GM19397 (cell line): ENCODE results near the gene PADI2.

Experiments used
- ATAC-seq: cut with Tn5 transposase; IDR thresholded peaks from one replicate; pipeline ENCODE4 v1.9.1; 2021; ENCODE audit warnings: mild to moderate bottlenecking, moderate library complexity; ENCODE audit not compliant: unreplicated experiment

The PADI2 gene

DNA sequence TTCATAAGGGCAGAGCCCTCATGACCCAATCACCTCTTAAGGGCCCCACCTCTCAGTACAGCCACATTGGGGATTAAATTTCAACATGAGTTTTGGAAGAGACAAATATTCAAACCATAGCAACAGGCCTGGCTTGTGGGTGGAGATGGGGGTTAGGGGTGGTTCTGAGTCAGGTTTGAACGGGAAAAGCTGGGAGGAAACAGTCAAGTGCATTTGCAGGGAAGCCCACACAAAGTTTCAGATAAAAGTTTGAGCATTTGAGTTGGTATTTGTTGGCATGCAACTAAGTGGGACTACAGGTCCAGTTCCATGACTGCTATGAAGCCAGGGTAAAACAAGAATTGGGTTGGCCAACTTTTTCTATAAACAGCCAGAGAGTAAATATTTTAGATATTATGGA is 21.0 kb upstream of the PADI2 start:
- no peak for ATAC-seq

DNA sequence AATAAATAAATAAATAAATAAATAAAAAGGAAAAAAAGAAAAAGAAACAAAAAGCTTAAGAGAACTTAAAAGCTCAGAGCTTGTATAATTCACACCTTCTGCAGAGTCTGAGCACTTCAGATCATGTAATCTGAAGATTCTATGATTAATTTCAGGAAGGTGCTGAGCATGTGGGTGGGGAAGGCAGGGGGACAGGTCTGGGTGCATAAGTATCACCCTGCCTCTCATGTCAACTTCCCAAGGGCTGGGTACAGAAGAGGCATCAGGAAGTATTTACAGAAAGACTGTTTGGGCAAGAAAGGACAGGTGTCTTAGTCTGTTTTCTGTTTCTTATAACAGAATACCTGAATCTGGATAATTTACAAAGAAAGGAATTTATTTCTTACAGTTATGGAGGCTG is 20.4 kb upstream of the PADI2 start:
- ATAC-seq, result no peak

DNA sequence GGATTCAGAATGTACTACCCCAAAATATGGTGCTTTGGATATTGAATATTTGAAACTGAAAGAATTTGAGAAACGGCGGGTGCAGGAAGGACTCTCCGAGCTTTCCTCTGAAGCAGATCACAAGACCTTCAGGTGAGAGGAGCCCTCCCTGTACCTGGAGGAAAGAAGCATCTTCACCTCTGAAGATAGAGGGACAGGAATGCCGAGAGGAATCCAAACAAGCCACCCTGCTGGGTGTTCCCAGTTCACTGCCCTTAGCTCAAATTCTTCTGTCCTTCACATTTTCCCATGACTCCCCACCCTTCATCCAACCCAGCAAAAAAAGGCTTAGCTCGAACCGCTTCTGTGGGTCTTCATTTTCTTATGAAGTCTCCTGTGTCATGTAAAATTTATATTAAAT is 18.2 kb upstream of the PADI2 start:
- no peak for ATAC-seq

DNA sequence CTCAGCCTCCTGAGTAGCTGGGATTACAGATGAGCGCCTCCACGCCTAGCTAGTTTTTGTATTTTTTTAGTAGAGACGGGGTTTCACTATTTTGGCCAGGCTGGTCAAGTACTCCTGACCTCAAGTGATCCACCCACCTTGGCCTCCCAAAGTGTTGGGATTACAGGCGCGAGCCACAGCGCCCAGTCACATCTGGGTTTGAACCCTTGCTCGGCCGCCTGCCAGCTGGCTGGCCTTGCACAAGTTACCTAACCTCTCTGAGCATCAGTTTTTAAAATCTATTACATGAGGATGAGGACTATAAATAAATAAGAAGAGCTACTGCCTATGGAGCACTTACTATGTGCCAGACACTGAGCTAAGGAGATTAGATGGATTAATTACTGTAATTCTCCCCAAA is 17.7 kb upstream of the PADI2 start:
- no peak for ATAC-seq

GRCh38 chr1:17136145-17136544 is 16.9 kb upstream of the PADI2 start:
- ATAC-seq, result no peak

DNA sequence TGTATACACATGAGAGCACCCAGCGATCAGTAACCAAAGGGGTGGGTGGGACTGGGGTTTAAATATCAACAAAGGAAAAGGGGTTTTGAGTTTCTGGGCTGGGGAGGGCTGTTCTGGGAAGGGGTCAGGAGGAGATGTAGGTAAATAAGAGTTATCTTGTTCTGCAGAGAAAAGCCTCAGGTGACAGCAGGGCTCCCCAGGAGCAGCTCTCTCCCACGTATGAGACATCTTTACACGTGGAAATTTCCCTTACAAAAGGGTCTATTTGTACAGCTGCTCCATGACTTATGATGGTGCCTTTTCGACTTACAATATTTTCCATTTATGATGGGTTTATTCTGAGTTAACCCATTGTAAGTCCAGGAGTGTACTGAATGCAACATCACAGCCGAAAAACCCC is 16.3 kb upstream of the PADI2 start:
- no peak for ATAC-seq

GRCh38 chr1:17134724-17135123 is 15.5 kb upstream of the PADI2 start:
- ATAC-seq, result no peak

GRCh38 chr1:17134034-17134433 is 14.8 kb upstream of the PADI2 start:
- no peak for ATAC-seq

DNA sequence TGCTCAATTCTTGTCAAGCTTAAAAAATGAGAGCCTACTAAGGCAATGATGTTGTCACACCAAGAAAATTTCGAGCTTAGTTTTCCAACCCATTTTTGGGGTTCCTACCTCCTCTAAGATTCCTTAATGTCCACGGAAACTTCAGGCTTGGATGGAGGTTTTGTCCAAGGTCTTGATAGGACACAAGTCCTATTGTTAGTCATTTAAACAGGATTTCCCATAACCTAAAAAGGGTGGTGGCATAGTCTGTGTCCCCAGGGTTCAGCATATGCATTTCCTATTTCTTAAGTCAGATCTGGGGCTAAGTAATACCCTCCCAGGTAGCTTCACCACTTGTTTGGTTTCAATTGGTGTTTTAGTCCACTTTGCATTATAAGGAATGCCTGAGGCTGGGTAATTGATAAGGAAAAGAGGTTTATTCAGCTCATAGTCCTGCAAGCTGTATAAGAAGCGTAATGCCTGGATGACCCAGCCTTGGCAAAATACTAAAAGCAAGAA is 10.9 kb upstream of the PADI2 start:
- no peak for ATAC-seq

GRCh38 chr1:17128361-17128760 is 9.1 kb upstream of the PADI2 start:
- no peak for ATAC-seq

- ATAC-seq, result no peak
Observed at GRCh38 chr1:17125756-17126237, 6.5 kb upstream of the PADI2 start.

GRCh38 chr1:17123196-17124045 is 4.2 kb upstream of the PADI2 start:
- ATAC-seq, result no peak

GRCh38 chr1:17122521-17123164 is 3.4 kb upstream of the PADI2 start:
- ATAC-seq, result no peak

DNA sequence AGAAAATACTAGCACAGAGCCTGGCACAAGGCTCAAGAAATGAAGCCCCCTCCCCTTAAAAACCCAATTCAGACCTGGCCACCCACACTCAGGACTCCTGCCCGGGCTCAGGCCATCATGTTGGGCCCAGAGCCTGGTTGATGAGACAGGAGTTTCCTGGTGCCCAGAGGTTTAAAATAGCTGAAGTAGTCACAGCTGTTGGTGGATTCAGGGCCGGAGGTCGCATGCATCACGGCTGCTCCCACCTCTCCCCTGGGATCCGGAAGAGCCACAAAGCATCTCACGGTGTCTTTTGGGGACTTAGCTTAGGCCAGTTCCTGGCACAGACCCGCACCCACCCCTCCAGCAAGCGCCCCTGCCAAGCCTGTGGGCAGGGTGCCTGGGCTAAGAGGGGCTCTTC is 2.6 kb upstream of the PADI2 start:
- no peak for ATAC-seq

- ATAC-seq, result no peak
Observed at GRCh38 chr1:17120962-17121837, 1.9 kb upstream of the PADI2 start.

GRCh38 chr1:17120481-17120877 is 1.2 kb upstream of the PADI2 start:
- ATAC-seq, result no peak

DNA sequence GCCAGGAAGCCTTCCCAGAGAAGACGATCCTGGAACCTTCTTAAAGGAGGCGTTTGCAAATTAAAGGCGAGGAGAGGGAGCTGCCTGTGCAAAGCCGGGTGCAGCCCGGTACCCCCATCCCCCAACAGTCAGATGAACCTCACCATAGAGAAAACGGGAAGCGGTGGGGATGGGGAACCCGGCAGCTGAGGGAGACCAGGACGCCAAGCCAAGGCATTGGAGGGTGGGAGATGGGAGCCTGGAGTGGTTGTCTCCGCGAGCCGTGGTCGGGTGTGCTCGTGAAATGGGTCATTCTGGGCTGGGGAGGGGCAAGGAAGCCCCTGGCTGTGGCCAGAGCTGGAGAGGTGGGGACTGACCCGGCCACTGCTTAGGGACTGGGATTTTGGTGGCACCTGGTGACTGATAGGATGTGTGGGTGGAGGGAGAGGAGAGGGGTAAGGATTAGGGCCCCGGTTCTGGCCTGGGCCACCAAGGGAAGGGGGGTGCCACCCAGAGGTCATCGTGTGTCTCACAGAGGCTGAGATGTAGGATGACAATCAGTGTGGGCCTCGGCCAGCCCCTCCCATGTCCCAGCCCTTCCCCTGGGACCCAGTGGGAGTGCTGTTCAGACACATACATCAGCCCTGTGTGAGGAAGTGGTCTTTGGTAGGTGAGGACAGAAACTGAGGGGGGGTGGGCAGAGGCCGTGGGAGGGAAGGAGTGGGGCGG is 676 bp upstream of the PADI2 start:
- ATAC-seq, result no peak

DNA sequence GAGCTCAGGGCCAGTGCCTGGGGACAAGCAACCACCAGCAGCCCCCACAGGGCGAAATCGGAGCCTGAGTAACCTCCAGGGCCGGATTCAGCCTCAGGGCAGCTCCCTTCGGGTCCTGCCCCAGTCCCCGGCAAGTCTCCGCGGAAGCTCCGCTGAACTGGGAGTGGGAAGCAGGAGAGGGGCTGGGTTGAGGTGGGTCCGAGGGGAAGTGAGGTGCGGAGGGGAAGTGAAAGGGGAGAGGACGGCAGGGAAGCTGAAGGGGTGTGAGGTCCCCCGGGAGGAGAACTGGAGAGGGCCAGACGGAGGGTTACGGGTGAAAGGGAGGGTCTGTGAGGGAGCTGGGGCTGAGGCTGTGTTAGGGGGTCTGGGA is 560 bp downstream of the PADI2 start:
- no peak for ATAC-seq

DNA sequence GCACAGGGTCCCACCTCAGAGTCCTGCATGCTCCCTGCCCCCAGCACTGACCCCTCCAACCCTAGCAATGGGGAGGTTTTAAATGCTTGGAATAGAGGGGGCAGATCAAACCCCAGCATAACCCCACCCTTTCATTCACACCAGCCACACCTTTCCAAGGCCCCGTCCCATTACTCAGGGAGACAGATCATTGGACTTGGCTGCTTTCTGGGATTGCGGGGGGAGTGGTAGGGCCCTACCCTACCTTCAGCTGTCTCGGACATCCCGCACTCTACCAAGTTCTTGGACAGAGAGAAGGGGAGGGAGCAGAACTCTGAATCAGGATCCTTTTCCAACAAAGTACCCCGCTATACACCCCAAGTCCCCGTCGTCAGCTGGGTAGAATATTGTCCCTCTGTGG is 983 bp downstream of the PADI2 start:
- ATAC-seq, result no peak

DNA sequence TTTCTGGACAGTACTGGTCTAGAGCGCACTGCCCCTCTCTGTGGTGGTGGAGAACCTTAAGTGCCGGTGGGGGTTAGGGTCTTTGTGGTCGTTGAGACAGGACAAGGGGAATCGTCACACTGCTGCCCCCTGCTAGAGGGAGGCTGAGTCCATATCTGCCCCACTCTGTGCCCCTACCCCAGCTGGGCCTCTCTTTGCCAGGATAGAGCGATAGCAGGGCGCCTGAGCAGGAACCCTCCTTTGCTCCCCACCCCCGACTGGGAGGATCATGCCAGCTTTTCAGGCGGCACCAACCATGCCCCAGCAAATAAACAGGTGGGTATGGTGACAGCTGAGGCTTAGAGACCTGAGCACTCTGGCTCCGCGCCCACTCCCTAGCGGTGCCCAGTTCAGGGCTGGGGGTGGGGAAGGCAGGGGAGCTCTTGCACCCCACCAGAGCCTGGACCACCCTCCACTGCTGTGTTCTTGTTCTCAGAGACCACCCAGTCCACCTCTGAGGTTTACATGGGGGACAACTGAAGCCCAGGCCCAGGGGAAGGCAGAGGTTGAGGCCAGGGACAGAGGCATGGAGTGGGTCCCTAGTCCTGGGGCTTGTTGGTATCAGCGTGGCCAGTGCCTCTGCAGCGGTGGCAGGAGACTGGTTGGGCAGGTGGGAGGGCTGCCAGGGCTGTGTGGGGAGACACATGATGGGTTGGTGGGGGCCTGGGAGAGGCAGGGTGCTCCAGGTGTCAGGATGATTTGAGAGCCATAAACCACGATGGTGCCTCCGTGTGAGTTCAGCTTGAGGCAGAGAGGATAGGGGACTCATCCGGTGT is 1.6 kb downstream of the PADI2 start:
- no peak for ATAC-seq
